Fibroblast of pulmonary artery (primary cell): ENCODE data around the gene ECE2.
A peak's percentile ranks its signal among the peaks of the same experiment; 100 is the strongest.

Source experiments
- DNase-seq: peaks from one replicate; pipeline ENCODE4 v3.0.0-alpha.2; 2010; ENCODE audit warnings: low read depth
- H3K4me3 ChIP-seq: replicated peaks from 2 replicates; pipeline ENCODE4 v1.5.1; 2011; ENCODE audit warnings: low read depth, mild to moderate bottlenecking, control low read depth, low read length, moderate library complexity
- TF ChIP-seq, protein P1 (sequence below): IDR thresholded peaks from 2 replicates; pipeline ENCODE4 v1.5.1; 2011; ENCODE audit warnings: mild to moderate bottlenecking, control low read depth, low read length, inconsistent platforms; ENCODE audit errors: missing control alignments

The ECE2 gene

DNA sequence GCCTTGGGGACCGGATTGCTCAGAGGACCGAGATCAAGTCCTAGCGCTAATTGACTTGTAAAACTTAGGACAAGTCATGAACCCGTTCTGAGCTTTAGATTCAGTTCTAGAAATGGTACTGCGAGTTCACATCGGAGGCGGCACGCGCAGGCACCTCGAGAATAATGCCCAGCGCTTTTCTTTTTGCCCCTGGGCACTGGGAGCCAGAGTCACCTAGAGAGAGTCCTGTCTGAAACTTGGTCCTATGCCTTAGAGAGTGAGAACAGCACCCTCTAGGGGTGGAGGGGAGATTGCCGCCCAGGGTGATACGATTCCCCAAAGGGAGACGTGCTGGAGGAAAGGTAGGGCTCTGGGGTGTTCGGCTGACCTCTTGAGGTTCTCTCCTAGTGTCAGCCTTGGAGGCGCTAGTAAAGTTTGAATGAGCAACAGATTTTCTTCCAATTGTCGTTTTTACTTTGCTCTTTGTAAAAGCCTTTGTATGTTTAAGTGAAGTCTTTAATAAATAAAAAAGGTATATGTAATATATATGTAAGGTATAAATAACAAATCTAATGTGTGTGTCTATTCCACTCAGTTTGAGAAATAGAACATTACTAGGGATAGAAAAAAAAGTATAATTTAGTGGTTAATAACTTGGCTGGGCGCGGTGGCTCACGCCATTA lies 25.5 kb upstream of the ECE2 start:
- DNase-seq, result peak; percentile 90
- H3K4me3 ChIP-seq, result peak overlapping the region; percentile 73
- TF ChIP-seq, protein P1, sequence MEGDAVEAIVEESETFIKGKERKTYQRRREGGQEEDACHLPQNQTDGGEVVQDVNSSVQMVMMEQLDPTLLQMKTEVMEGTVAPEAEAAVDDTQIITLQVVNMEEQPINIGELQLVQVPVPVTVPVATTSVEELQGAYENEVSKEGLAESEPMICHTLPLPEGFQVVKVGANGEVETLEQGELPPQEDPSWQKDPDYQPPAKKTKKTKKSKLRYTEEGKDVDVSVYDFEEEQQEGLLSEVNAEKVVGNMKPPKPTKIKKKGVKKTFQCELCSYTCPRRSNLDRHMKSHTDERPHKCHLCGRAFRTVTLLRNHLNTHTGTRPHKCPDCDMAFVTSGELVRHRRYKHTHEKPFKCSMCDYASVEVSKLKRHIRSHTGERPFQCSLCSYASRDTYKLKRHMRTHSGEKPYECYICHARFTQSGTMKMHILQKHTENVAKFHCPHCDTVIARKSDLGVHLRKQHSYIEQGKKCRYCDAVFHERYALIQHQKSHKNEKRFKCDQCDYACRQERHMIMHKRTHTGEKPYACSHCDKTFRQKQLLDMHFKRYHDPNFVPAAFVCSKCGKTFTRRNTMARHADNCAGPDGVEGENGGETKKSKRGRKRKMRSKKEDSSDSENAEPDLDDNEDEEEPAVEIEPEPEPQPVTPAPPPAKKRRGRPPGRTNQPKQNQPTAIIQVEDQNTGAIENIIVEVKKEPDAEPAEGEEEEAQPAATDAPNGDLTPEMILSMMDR, result peak; percentile 98

DNA sequence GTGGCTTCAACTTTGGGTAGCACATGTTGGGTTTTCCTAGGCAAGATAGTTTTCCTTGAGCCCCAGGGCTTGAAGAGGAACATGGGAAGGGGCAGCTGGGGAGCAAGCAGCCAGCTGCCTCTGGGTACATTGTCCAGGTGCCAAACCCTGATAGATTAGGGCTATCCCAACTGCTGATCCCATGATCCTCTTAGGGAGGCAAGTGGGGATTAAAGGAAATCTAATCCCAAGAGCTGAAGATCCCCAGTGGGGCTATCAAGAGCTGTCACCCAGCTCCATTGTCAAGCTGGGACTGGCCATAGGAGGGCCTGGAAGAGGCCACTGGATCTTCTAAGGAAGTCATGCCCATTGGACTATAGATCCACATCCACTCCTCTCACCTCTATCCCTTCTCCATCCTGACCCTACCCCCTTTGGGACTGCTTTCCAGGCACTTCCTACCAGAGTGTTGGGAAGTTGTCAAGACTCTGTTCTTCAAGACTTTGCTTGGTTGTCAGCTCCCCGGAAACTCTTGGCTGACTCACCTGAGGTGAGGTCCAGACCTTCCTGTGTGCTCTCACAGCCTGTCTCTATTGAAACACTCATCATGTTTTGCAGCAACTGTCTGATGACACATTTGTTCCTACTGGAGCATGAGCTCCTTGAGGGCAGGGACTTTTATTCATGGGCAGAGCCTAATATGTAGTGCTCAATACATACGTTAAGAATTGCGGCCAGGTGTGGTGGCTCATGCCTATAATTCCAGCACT lies 20.4 kb upstream of the ECE2 start:
- no peak overlapping the region for H3K4me3 ChIP-seq
- TF ChIP-seq, protein P1, result no peak
- DNase-seq, result no peak

GRCh38 chr3:184257083-184257915 lies 18.5 kb upstream of the ECE2 start:
- TF ChIP-seq, protein P1, result no peak
- no peak for DNase-seq
- H3K4me3 ChIP-seq, result no peak overlapping the region

- TF ChIP-seq, protein P1, result no peak
- no peak overlapping the region for H3K4me3 ChIP-seq
- no peak for DNase-seq
Observed at GRCh38 chr3:184258926-184259325, 16.9 kb upstream of the ECE2 start.

DNA sequence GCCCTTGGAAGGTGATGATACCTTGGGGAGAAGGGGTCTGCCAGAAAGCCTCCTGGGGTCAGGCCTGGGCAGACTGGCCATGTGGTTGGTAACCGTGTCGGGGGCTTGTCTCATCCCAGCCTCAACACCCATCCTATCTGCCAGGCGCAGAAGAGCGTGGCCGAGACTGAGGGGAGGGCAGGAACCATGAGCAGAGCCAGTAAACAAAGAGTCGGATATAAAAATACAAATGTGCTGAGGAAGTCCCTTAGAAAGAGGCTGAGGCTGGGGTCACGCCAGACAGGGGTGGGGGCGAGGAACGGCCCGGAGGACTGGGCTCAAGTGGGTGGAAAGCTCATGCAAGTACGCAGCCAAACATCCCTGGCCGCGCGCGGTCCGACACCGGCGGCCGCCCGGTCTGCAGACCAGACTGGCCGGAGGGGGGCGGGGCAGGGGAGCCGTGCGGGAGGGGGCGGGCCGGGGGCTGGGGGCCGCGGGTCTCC lies 16.4 kb upstream of the ECE2 start:
- no peak overlapping the region for H3K4me3 ChIP-seq
- TF ChIP-seq, protein P1, result no peak
- no peak for DNase-seq

GRCh38 chr3:184259878-184260723 lies 15.7 kb upstream of the ECE2 start:
- DNase-seq, result peak; percentile 30
- H3K4me3 ChIP-seq, result peak overlapping the region; percentile 41

More at GRCh38 chr3:184259878-184260723, 15.7 kb upstream of the ECE2 start:
- TF ChIP-seq, protein P1, result no peak
